HepG2 (cell line): ENCODE data around the gene TNFRSF11A. TPM values are rescaled to one million over a fixed set of nuclear protein-coding genes. Genes with fewer than 3 reads are reported as not detected.

ENCODE experiments used
- ATAC-seq: fragments of 200-7000 bp; cut with Tn5 transposase; 3 replicates; pipeline ENCODE4 v1.9.1; 2020; ENCODE audit warnings: mild to moderate bottlenecking, moderate library complexity
- BruUV-seq: library from RNA; stranded (reverse); fragments of 400-500 nt; replicated peaks from 2 replicates; lab custom pipeline; 2021; lab: Mats Ljungman, UMichigan
- CTCF ChIA-PET: fragments of 300-600 bp; formaldehyde crosslinking; extraction: SDS; loops from one replicate; lab custom pipeline; 2021; ENCODE audit warnings: low total read pairs, inconsistent platforms, low intra/inter-chr PET ratio; lab: Yijun Ruan, JAX
- POLR2A ChIA-PET: fragments of 350-600 bp; sonication (Branson Sonifier 250); formaldehyde crosslinking; loops from one replicate; lab custom pipeline; 2020; ENCODE audit warnings: antibody characterized with exemption, inconsistent platforms; lab: Yijun Ruan, JAX
- DNase-seq: peaks from one replicate; pipeline ENCODE4 v3.0.0-alpha.2; 2015; ENCODE audit warnings: low spot score
- FAIRE-seq: peaks from 3 replicates; lab custom pipeline; 2011; peaks lifted over from hg19 to GRCh38; lab: Jason Lieb, UNC
- H2AFZ ChIP-seq: one replicate; pipeline ENCODE4 v1.6.1; 2011; ENCODE audit warnings: low read length, inconsistent platforms
- H3K27ac ChIP-seq: fragments of 300-600 bp; 3 replicates; pipeline ENCODE4 v1.8.0; 2011; ENCODE audit warnings: mixed run types, mild to moderate bottlenecking, mixed read lengths, low read length, inconsistent platforms; ENCODE audit not compliant: insufficient read depth; ENCODE audit errors: extremely low read length
- H3K27me3 ChIP-seq, 2 experiments: fragments of 200-600 bp in 1 of 2; 2 replicates in 1 of 2; 3 replicates in 1 of 2; pipeline versions ENCODE4 v1.6.0 to v1.8.0; 2011; ENCODE audit warnings: low read length in 2 of 2, mild to moderate bottlenecking in 2 of 2, moderate library complexity in 2 of 2, inconsistent platforms in 1 of 2; ENCODE audit not compliant: insufficient read depth in 2 of 2, control insufficient read depth in 1 of 2
- H3K36me3 ChIP-seq, 2 experiments: fragments of 200-600 bp in 1 of 2; replicated peaks in 1 of 2; 2 replicates in 1 of 2; 3 replicates in 1 of 2; pipeline versions ENCODE4 v1.5.1 to v1.8.0; 2011; ENCODE audit warnings: low read length in 2 of 2, inconsistent platforms in 1 of 2; ENCODE audit not compliant: insufficient read depth in 2 of 2, control insufficient read depth in 1 of 2
- H3K4me1 ChIP-seq: 2 replicates; pipeline ENCODE4 v1.5.1; 2012; ENCODE audit warnings: low read length, inconsistent platforms; ENCODE audit not compliant: insufficient read depth
- H3K4me2 ChIP-seq: 2 replicates; pipeline ENCODE4 v1.6.0; 2011; ENCODE audit warnings: low read depth, low read length, inconsistent platforms
- H3K4me3 ChIP-seq, 3 experiments: fragments of 200-600 bp in 1 of 3; sonication (generic), shearing (Covaris generic) in 1 of 3; replicated peaks in 1 of 3; 2 replicates each; pipeline ENCODE4 v1.5.1; 2011 to 2016; ENCODE audit warnings: low read length in 3 of 3, inconsistent platforms in 2 of 3, low read depth in 2 of 3, mild to moderate bottlenecking in 2 of 3, control low read depth in 1 of 3, mixed read lengths in 1 of 3; ENCODE audit not compliant: insufficient read depth in 1 of 3
- H3K79me2 ChIP-seq: one replicate; pipeline ENCODE4 v1.6.1; 2011; ENCODE audit warnings: low read length, inconsistent platforms; ENCODE audit not compliant: insufficient read depth
- H3K9ac ChIP-seq: 2 replicates; pipeline ENCODE4 v1.6.0; 2011; ENCODE audit warnings: mild to moderate bottlenecking, low read depth, low read length, inconsistent platforms; ENCODE audit not compliant: insufficient read depth
- H3K9me3 ChIP-seq: 2 replicates; pipeline ENCODE4 v1.5.1; 2012; ENCODE audit warnings: mild to moderate bottlenecking, low read length
- H4K20me1 ChIP-seq: 2 replicates; pipeline ENCODE4 v1.6.0; 2011; ENCODE audit warnings: inconsistent platforms, mild to moderate bottlenecking, low read length, moderate library complexity; ENCODE audit not compliant: insufficient read depth
- CAMTA2 ChIP-seq: sonication (generic); formaldehyde crosslinking; IDR thresholded peaks from 2 replicates; pipeline ENCODE4 v1.4.0; 2020; ENCODE audit warnings: mild to moderate bottlenecking, missing genetic modification reagents, borderline replicate concordance
- MED1 ChIP-seq: sonication (generic); formaldehyde crosslinking; IDR thresholded peaks from 2 replicates; pipeline ENCODE4 v1.4.0; 2020; ENCODE audit warnings: missing genetic modification reagents
- NR2C2 ChIP-seq: sonication (generic); formaldehyde crosslinking; IDR thresholded peaks from 2 replicates; pipeline ENCODE4 v1.4.0; 2020; ENCODE audit warnings: missing genetic modification reagents, mild to moderate bottlenecking, moderate library complexity, borderline replicate concordance
- PPARG ChIP-seq: conservative IDR thresholded peaks from 2 replicates; pipeline ENCODE4 v1.6.1; 2016; ENCODE audit warnings: missing biosample characterization, missing genetic modification reagents
- SOX13 ChIP-seq, 3 experiments: fragments of 450-650 bp in 1 of 3; sonication (generic) in 1 of 3; formaldehyde crosslinking in 1 of 3; IDR thresholded peaks in 2 of 3; conservative IDR thresholded peaks in 1 of 3; 2 replicates each; pipeline versions ENCODE4 v1.5.0 to v1.6.1; 2016 to 2020; ENCODE audit warnings: antibody characterized with exemption in 1 of 3, mild to moderate bottlenecking in 1 of 3, missing compliant biosample characterization in 1 of 3, missing genetic modification reagents in 1 of 3, moderate library complexity in 1 of 3
- ZFY ChIP-seq: sonication (generic); formaldehyde crosslinking; IDR thresholded peaks from 2 replicates; pipeline ENCODE4 v1.4.0; 2020; ENCODE audit warnings: missing genetic modification reagents
- ZNF34 ChIP-seq: sonication (generic); formaldehyde crosslinking; IDR thresholded peaks from 2 replicates; pipeline ENCODE4 v1.4.0; 2020; ENCODE audit warnings: mild to moderate bottlenecking, missing genetic modification reagents, borderline replicate concordance
- ZNF350 ChIP-seq: sonication (generic); formaldehyde crosslinking; IDR thresholded peaks from 2 replicates; pipeline ENCODE4 v1.4.0; 2020; ENCODE audit warnings: mild to moderate bottlenecking, low read depth, missing genetic modification reagents, borderline replicate concordance
- ZNF430 ChIP-seq: sonication (generic); formaldehyde crosslinking; IDR thresholded peaks from 2 replicates; pipeline ENCODE4 v1.9.0; 2021; ENCODE audit warnings: mild to moderate bottlenecking, missing genetic modification reagents
- ZNF607 ChIP-seq: sonication (generic); formaldehyde crosslinking; IDR thresholded peaks from 2 replicates; pipeline ENCODE4 v1.5.1; 2020; ENCODE audit warnings: missing genetic modification reagents, mild to moderate bottlenecking, borderline replicate concordance
- ZNF614 ChIP-seq: IDR thresholded peaks from 2 replicates; pipeline ENCODE4 v1.6.1; 2018; ENCODE audit warnings: missing biosample characterization, missing genetic modification reagents, inconsistent platforms, borderline replicate concordance
- WGBS: methylation state at CpG from one replicate; pipeline ENCODE4 v1.1.6; 2017; ENCODE audit warnings: low lambda C conversion rate; 5-methylcytosine and 5-hydroxymethylcytosine counted together
- in situ Hi-C: cut with HindIII; loops from 2 replicates; pipeline ENCODE4 v1.10.0; 2017; ENCODE audit warnings: low pct_unique_long_range_greater_than_20kb; ENCODE audit not compliant: extremely low pct_ligation_motif_present
- intact Hi-C: fragments of 100-400 bp; cut with micrococcal nuclease; formaldehyde crosslinking; loops from one replicate; pipeline ENCODE4 v1.10.0; 2022; ENCODE audit not compliant: unreplicated experiment
- polyA plus RNA-seq, 8 experiments: library from polyadenylated mRNA; depleted of rRNA in 3 of 8; stranded (reverse) in 7 of 8; unstranded in 1 of 8; fragments of >200 nt; fragmentation: Illumina TruSeq in 4 of 8; extraction: Trizol in 4 of 8; gene quantifications; 2 replicates each; pipeline versions ENCODE4 v1.2.1 to v1.2.3, GENCODE V29; 2011 to 2016; ENCODE audit warnings: low read depth in 4 of 8, missing spikeins in 1 of 8, mixed read lengths in 1 of 8; ENCODE audit not compliant: insufficient read depth in 1 of 8
- total RNA-seq, 5 experiments: library from RNA; depleted of rRNA; stranded (reverse); fragments of >200 nt; fragmentation: Illumina TruSeq; extraction: Trizol; gene quantifications; 2 replicates each; pipeline ENCODE4 v1.2.3, GENCODE V29; 2016; ENCODE audit warnings: low read depth in 1 of 5
- TF ChIP-seq, protein P1 (sequence below): sonication (generic); formaldehyde crosslinking; IDR thresholded peaks from 2 replicates; pipeline ENCODE4 v1.4.0; 2020; ENCODE audit warnings: missing genetic modification reagents
- TF ChIP-seq, protein P2 (sequence below): sonication (generic); formaldehyde crosslinking; IDR thresholded peaks from 2 replicates; pipeline ENCODE4 v1.4.0; 2020; ENCODE audit warnings: missing genetic modification reagents
- TF ChIP-seq, protein P3 (sequence below): sonication (generic); formaldehyde crosslinking; IDR thresholded peaks from 2 replicates; pipeline ENCODE4 v1.5.1; 2020; ENCODE audit warnings: mild to moderate bottlenecking, missing genetic modification reagents

TNFRSF11A gene
- total and polyA plus RNA-seq, 2 of the 13 experiments (the other 11 are each of a cell fraction or from before 2014, with no cell fraction given): 4.6 to 6.4 TPM

DNA sequence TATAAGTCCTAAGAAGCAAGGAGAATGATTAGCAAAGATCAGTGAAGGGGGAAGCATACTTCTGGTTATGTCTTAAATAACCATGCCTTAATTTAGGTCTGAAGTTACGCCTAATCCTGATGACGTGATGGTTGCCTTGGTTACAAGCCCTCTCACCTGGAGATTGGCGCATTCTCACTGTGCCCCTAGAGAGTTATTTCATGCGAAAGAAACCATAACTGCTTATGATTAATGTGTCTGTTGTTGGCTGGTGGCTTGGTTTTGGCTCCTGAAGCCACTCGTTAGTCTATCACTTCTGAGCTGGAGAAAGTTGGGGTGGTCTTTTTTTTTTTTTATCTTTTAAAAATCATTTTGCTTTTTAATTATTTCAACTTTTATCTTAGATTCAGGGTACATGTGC lies 47.0 kb downstream of the TNFRSF11A start:
- Histone ChIP-seq H2AFZ (no peak overlapping the region), H4K20me1 (no peaks in the 10 kb centered on the region), H3K27ac (no peak overlapping the region), H3K4me1 (no peaks in the 10 kb centered on the region), H3K79me2 (no peaks in the 10 kb centered on the region), H3K36me3 (peaks cover 1 to 10% of the 10 kb centered on the region in 2 experiments; a peak in 3 of 5 replicates)
- no peak for FAIRE-seq
- BruUV-seq: no TSS peak
- no peak for DNase-seq
- in situ Hi-C loops: no loop called here
- TF ChIP-seq, protein P1, sequence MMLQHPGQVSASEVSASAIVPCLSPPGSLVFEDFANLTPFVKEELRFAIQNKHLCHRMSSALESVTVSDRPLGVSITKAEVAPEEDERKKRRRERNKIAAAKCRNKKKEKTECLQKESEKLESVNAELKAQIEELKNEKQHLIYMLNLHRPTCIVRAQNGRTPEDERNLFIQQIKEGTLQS (CRISPR knock-in tag): no peak
- TF ChIP-seq ZNF34 (CRISPR knock-in tag) (no peak), SOX13 (IDR thresholded peaks at IDR 0.05) (no peak), SOX13 (CRISPR knock-in tag; conservative IDR thresholded peaks at IDR 0.05 in 1 of 2, IDR thresholded peaks at IDR 0.05 in 1 of 2) (no peak), ZNF350 (CRISPR knock-in tag) (no peak), ZNF614 (CRISPR knock-in tag) (no peak), NR2C2 (CRISPR knock-in tag) (no peak), CAMTA2 (CRISPR knock-in tag) (no peak), PPARG (no peak), ZFY (CRISPR knock-in tag) (no peak), MED1 (CRISPR knock-in tag) (no peak), ZNF430 (CRISPR knock-in tag) (no peak), ZNF607 (CRISPR knock-in tag) (no peak)
- TF ChIP-seq, protein P2, sequence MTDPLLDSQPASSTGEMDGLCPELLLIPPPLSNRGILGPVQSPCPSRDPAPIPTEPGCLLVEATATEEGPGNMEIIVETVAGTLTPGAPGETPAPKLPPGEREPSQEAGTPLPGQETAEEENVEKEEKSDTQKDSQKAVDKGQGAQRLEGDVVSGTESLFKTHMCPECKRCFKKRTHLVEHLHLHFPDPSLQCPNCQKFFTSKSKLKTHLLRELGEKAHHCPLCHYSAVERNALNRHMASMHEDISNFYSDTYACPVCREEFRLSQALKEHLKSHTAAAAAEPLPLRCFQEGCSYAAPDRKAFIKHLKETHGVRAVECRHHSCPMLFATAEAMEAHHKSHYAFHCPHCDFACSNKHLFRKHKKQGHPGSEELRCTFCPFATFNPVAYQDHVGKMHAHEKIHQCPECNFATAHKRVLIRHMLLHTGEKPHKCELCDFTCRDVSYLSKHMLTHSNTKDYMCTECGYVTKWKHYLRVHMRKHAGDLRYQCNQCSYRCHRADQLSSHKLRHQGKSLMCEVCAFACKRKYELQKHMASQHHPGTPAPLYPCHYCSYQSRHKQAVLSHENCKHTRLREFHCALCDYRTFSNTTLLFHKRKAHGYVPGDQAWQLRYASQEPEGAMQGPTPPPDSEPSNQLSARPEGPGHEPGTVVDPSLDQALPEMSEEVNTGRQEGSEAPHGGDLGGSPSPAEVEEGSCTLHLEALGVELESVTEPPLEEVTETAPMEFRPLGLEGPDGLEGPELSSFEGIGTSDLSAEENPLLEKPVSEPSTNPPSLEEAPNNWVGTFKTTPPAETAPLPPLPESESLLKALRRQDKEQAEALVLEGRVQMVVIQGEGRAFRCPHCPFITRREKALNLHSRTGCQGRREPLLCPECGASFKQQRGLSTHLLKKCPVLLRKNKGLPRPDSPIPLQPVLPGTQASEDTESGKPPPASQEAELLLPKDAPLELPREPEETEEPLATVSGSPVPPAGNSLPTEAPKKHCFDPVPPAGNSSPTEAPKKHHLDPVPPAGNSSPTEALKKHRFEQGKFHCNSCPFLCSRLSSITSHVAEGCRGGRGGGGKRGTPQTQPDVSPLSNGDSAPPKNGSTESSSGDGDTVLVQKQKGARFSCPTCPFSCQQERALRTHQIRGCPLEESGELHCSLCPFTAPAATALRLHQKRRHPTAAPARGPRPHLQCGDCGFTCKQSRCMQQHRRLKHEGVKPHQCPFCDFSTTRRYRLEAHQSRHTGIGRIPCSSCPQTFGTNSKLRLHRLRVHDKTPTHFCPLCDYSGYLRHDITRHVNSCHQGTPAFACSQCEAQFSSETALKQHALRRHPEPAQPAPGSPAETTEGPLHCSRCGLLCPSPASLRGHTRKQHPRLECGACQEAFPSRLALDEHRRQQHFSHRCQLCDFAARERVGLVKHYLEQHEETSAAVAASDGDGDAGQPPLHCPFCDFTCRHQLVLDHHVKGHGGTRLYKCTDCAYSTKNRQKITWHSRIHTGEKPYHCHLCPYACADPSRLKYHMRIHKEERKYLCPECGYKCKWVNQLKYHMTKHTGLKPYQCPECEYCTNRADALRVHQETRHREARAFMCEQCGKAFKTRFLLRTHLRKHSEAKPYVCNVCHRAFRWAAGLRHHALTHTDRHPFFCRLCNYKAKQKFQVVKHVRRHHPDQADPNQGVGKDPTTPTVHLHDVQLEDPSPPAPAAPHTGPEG (CRISPR knock-in tag): no peak
- TF ChIP-seq, protein P3, sequence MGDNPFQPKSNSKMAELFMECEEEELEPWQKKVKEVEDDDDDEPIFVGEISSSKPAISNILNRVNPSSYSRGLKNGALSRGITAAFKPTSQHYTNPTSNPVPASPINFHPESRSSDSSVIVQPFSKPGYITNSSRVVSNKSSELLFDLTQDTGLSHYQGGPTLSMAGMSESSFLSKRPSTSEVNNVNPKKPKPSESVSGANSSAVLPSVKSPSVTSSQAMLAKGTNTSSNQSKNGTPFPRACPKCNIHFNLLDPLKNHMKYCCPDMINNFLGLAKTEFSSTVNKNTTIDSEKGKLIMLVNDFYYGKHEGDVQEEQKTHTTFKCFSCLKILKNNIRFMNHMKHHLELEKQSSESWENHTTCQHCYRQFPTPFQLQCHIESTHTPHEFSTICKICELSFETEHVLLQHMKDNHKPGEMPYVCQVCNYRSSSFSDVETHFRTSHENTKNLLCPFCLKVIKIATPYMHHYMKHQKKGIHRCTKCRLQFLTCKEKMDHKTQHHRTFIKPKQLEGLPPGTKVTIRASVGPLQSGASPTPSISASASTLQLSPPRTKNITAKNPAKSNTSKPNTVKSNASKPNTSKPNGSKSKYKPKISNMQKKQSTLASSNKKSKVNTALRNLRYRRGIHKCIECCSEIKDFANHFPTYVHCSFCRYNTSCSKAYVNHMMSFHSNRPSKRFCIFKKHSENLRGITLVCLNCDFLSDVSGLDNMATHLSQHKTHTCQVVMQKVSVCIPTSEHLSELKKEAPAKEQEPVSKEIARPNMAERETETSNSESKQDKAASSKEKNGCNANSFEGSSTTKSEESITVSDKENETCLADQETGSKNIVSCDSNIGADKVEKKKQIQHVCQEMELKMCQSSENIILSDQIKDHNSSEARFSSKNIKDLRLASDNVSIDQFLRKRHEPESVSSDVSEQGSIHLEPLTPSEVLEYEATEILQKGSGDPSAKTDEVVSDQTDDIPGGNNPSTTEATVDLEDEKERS (CRISPR knock-in tag): no peak
- TF ChIP-seq, all 625 proteins: peak for 0
- H3K27me3 ChIP-seq: no peaks in the 10 kb centered on the region; a peak in 1 of 5 replicates
- ChIA-PET CTCF (no interaction called here), POLR2A (no interaction called here)
- 98% methylated on average over 4 of the region's 5 CpGs for WGBS
- H3K4me2 ChIP-seq: no peak overlapping the region
- no peak overlapping the region for H3K9ac ChIP-seq
- H3K4me3 ChIP-seq: no peak overlapping the region
- intact Hi-C loops: no loop called here
- ATAC-seq: no peak
- H3K9me3 ChIP-seq: no peaks in the 10 kb centered on the region
